Spleen (tissue), 7 donors: Measurements from ENCODE around the gene ZNRF3.

Experiments
- POLR2AphosphoS5 ChIP-seq, 3 donors: sonication (generic); formaldehyde crosslinking; IDR thresholded peaks; one replicate each; pipeline ENCODE4 v1.5.1; 2017; ENCODE audit warnings: antibody characterized with exemption in 3 of 3
- TF ChIP-seq, protein P1 (sequence below), 11 experiments: fragments of 200-600 bp in 7 of 11; fragments of 450-650 bp in 4 of 11; sonication (generic) in 4 of 11; IDR thresholded peaks in 8 of 11; conservative IDR thresholded peaks in 3 of 11; 1 replicate in 7 of 11; 2 replicates in 4 of 11; pipeline versions ENCODE4 v1.4.0 to v1.8.0; 2016 to 2021; ENCODE audit warnings: antibody characterized with exemption in 11 of 11, inconsistent platforms in 4 of 11, mild to moderate bottlenecking in 1 of 11
- donor health status: DM: no; HTN: no; CAD: no; lungs with moderate emphysema.
- donor health status: DM: no; HTN: no; CAD: no.
- donor health status: DM: no; HTN: no; CAD: no.

DNA sequence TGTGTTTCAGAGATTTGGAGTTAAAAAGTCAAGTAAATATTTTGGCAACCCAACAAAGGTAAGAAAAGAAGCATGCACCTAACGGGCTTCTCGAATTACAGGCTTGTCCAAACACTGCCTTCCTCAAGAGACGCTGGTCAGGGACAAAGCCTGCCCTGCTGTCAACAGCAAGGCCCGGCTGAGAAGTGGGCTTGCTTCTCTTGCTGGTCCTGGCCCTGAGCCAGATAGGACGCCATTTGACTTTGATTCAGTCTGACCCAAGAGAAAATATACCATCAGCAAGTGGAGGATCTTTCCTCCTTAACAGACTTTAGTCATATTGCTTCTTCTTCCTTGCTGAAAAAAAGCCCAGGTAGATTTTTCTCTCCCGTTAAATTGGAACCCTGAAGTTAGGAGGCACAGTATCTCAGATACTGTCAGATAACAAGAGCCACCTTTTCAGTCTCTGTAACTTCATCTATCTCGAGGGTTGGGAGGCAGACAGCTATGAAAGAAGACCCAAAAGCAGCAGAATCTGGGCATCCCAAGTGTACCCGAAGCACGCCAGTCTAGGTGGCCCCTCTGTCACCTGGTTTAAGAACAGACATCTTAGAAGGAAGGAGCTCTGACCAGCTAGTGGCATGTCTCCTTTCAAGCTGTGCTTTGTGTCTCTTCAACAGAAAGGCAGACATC, 120.7 kb downstream of the ZNRF3 start:
- no peak for TF ChIP-seq POLR2AphosphoS5 (IDR thresholded peaks at IDR 0.05)
- TF ChIP-seq, protein P1, sequence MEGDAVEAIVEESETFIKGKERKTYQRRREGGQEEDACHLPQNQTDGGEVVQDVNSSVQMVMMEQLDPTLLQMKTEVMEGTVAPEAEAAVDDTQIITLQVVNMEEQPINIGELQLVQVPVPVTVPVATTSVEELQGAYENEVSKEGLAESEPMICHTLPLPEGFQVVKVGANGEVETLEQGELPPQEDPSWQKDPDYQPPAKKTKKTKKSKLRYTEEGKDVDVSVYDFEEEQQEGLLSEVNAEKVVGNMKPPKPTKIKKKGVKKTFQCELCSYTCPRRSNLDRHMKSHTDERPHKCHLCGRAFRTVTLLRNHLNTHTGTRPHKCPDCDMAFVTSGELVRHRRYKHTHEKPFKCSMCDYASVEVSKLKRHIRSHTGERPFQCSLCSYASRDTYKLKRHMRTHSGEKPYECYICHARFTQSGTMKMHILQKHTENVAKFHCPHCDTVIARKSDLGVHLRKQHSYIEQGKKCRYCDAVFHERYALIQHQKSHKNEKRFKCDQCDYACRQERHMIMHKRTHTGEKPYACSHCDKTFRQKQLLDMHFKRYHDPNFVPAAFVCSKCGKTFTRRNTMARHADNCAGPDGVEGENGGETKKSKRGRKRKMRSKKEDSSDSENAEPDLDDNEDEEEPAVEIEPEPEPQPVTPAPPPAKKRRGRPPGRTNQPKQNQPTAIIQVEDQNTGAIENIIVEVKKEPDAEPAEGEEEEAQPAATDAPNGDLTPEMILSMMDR (IDR thresholded peaks at IDR 0.05 in 8 of 11, conservative IDR thresholded peaks at IDR 0.05 in 3 of 11) = no peak
